ENCODE measurements around the gene OR10H3.

OR10H3 gene

GRCh38 chr19:15721268-15721667 is 16.5 kb upstream of the OR10H3 start:
- no peaks in the 10 kb centered on the region for H3K79me2 ChIP-seq (ENCODE audit: low read length)
- no peak overlapping the region for H3K27ac ChIP-seq (ENCODE audit: low read length)
- H2AFZ ChIP-seq (ENCODE audit: low read depth, low read length): no peak overlapping the region
- no peak overlapping the region for H3K9ac ChIP-seq (ENCODE audit: low read length)
- TF ChIP-seq EZH2phosphoT487 (IDR thresholded peaks at IDR 0.05; ENCODE audit: low read depth): no peak
- no peak for TF ChIP-seq CTCF (IDR thresholded peaks at IDR 0.05; ENCODE audit: low read depth, low read length)
- no peak overlapping the region for H3K4me3 ChIP-seq (ENCODE audit: low read length)
- H4K20me1 ChIP-seq (ENCODE audit: insufficient read depth, low read length): no peaks in the 10 kb centered on the region; the same call in 1 of the 2 replicates
- H3K27me3 ChIP-seq (ENCODE audit: low read depth, low read length): peaks cover 3% of the 10 kb centered on the region; the same call in 1 of the 2 replicates
- H3K9me3 ChIP-seq (ENCODE audit: insufficient read depth, low read length): no peaks in the 10 kb centered on the region
- H3K36me3 ChIP-seq (replicated peaks; ENCODE audit: low read depth, low read length): no peaks in the 10 kb centered on the region
- no peaks in the 10 kb centered on the region for H3K4me1 ChIP-seq (ENCODE audit: low read length)
- no peak overlapping the region for H3K4me2 ChIP-seq (ENCODE audit: low read length)

- H3K36me3 ChIP-seq (replicated peaks; ENCODE audit: low read depth, low read length): no peaks in the 10 kb centered on the region
- H3K9me3 ChIP-seq (ENCODE audit: insufficient read depth, low read length): no peaks in the 10 kb centered on the region
- peaks cover 3% of the 10 kb centered on the region; the same call in 1 of the 2 replicates for H3K27me3 ChIP-seq (ENCODE audit: low read depth, low read length)
- no peak overlapping the region for H3K4me2 ChIP-seq (ENCODE audit: low read length)
- H3K4me3 ChIP-seq (ENCODE audit: low read length): no peak overlapping the region
- no peak overlapping the region for H3K9ac ChIP-seq (ENCODE audit: low read length)
- H2AFZ ChIP-seq (ENCODE audit: low read depth, low read length): no peak overlapping the region
- H3K4me1 ChIP-seq (ENCODE audit: low read length): no peaks in the 10 kb centered on the region
- no peak overlapping the region for H3K27ac ChIP-seq (ENCODE audit: low read length)
- TF ChIP-seq CTCF (IDR thresholded peaks at IDR 0.05; ENCODE audit: low read depth, low read length) (no peak), EZH2phosphoT487 (IDR thresholded peaks at IDR 0.05; ENCODE audit: low read depth) (no peak)
- H3K79me2 ChIP-seq (ENCODE audit: low read length): no peaks in the 10 kb centered on the region
- H4K20me1 ChIP-seq (ENCODE audit: insufficient read depth, low read length): no peaks in the 10 kb centered on the region; the same call in 1 of the 2 replicates
These were observed 14.8 kb upstream of the OR10H3 start for GRCh38 chr19:15722956-15723355.

GRCh38 chr19:15727724-15728123 is 10.1 kb upstream of the OR10H3 start, which contains the start of gene OR10H2:
TSS of gene OR10H2 (plus strand) at chr19:15728024. CDS start at chr19:15728044, 20 bp downstream.
- no peak within 1 kb of the TSS for H3K4me2 ChIP-seq (ENCODE audit: low read length)
- no peak within 1 kb of the TSS for H3K9ac ChIP-seq (ENCODE audit: low read length)
- no peaks in the 10 kb centered on the region for H3K79me2 ChIP-seq (ENCODE audit: low read length)
- no peaks in the 10 kb centered on the region for H3K4me1 ChIP-seq (ENCODE audit: low read length)
- no peak within 1 kb of the TSS for H3K4me3 ChIP-seq (ENCODE audit: low read length)
- no peaks in the 10 kb centered on the region for H3K9me3 ChIP-seq (ENCODE audit: insufficient read depth, low read length)
- H2AFZ ChIP-seq (ENCODE audit: low read depth, low read length): no peak within 1 kb of the TSS
- no peaks in the 10 kb centered on the region for H3K36me3 ChIP-seq (replicated peaks; ENCODE audit: low read depth, low read length)
- no peaks in the 10 kb centered on the region for H4K20me1 ChIP-seq (ENCODE audit: insufficient read depth, low read length)
- H3K27me3 ChIP-seq (ENCODE audit: low read depth, low read length): peaks cover 2% of the 10 kb centered on the region; the same call in 1 of the 2 replicates
- H3K27ac ChIP-seq (ENCODE audit: low read length): no peak within 1 kb of the TSS
- TF ChIP-seq CTCF (IDR thresholded peaks at IDR 0.05; ENCODE audit: low read depth, low read length) (no peak), EZH2phosphoT487 (IDR thresholded peaks at IDR 0.05; ENCODE audit: low read depth) (no peak)

GRCh38 chr19:15730538-15730937 is 7.2 kb upstream of the OR10H3 start:
- Histone ChIP-seq H3K9me3 (ENCODE audit: insufficient read depth, low read length) (no peaks in the 10 kb centered on the region), H3K4me1 (ENCODE audit: low read length) (no peaks in the 10 kb centered on the region), H3K27ac (ENCODE audit: low read length) (no peak overlapping the region), H3K36me3 (replicated peaks; ENCODE audit: low read depth, low read length) (no peaks in the 10 kb centered on the region), H3K4me2 (ENCODE audit: low read length) (no peak overlapping the region), H3K9ac (ENCODE audit: low read length) (no peak overlapping the region), H4K20me1 (ENCODE audit: insufficient read depth, low read length) (no peaks in the 10 kb centered on the region), H3K27me3 (ENCODE audit: low read depth, low read length) (peaks cover 4% of the 10 kb centered on the region; the same call in 1 of the 2 replicates), H3K79me2 (ENCODE audit: low read length) (no peaks in the 10 kb centered on the region), H3K4me3 (ENCODE audit: low read length) (no peak overlapping the region), H2AFZ (ENCODE audit: low read depth, low read length) (no peak overlapping the region)
- TF ChIP-seq EZH2phosphoT487 (IDR thresholded peaks at IDR 0.05; ENCODE audit: low read depth) (no peak), CTCF (IDR thresholded peaks at IDR 0.05; ENCODE audit: low read depth, low read length) (no peak)
